PFSK-1 (cell line): Measurements from ENCODE around the gene TRAP1.

Experiments used
- FOXP2 ChIP-seq: optimal IDR thresholded peaks from 2 replicates; pipeline ENCODE3; 2011; ENCODE audit warnings: borderline replicate concordance, control low read depth, inconsistent platforms; ENCODE audit not compliant: insufficient read depth; ENCODE audit errors: extremely low read length, extremely low read depth
- POLR2AphosphoS5 ChIP-seq: IDR thresholded peaks from 2 replicates; pipeline ENCODE4 v1.6.1; 2012; ENCODE audit warnings: low read depth, mild to moderate bottlenecking, control low read depth, low read length, moderate library complexity
- SIN3A ChIP-seq: IDR thresholded peaks from 2 replicates; pipeline ENCODE4 v1.6.1; 2012; ENCODE audit warnings: mild to moderate bottlenecking, low read length, moderate library complexity, borderline replicate concordance; ENCODE audit not compliant: insufficient read depth
- TAF1 ChIP-seq: IDR thresholded peaks from 2 replicates; pipeline ENCODE4 v1.6.1; 2012; ENCODE audit warnings: low read length, control low read depth, borderline replicate concordance; ENCODE audit not compliant: insufficient read depth
- TF ChIP-seq, protein P1 (sequence below), 2 experiments: IDR thresholded peaks; 2 replicates each; pipeline versions ENCODE4 v1.6.1 to v1.8.0; 2011 to 2012; ENCODE audit warnings: low read depth in 2 of 2, low read length in 2 of 2, control low read depth in 1 of 2, inconsistent platforms in 1 of 2, mild to moderate bottlenecking in 1 of 2, moderate library complexity in 1 of 2; ENCODE audit not compliant: insufficient read depth in 1 of 2

DNA sequence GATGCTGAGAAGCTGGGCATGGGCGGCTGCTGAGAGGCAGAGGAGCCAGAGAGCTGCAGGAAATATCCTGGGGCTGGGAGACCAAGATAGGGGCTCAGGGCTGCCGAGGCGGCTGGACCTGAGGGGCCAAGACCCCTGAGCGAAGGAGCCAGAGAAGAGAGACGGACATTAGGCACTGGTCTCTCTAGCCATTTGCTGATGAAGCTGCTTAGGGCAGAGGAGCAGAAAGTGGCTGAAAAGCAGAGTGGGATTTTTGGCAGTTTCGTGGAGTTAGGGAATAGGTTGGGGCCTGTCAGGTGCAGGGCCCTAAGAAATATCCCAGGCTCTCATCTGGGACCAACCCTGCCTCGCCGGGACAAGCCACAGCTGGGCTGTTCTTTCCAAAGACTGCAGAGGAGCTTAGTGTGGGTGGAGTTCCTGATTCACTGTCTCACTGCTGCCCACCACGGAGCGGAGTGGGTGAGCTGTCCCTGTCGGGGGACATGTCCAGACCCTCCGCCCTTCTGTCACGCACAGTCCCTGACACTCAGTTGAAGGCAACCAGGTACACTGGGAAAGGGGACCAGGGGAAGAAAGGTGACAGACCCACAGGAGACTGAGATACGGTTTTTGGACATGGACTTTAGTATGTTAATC lies 74.1 kb downstream of the TRAP1 start:
- no peak for TF ChIP-seq TAF1
- TF ChIP-seq POLR2AphosphoS5, result no peak
- TF ChIP-seq, protein P1, sequence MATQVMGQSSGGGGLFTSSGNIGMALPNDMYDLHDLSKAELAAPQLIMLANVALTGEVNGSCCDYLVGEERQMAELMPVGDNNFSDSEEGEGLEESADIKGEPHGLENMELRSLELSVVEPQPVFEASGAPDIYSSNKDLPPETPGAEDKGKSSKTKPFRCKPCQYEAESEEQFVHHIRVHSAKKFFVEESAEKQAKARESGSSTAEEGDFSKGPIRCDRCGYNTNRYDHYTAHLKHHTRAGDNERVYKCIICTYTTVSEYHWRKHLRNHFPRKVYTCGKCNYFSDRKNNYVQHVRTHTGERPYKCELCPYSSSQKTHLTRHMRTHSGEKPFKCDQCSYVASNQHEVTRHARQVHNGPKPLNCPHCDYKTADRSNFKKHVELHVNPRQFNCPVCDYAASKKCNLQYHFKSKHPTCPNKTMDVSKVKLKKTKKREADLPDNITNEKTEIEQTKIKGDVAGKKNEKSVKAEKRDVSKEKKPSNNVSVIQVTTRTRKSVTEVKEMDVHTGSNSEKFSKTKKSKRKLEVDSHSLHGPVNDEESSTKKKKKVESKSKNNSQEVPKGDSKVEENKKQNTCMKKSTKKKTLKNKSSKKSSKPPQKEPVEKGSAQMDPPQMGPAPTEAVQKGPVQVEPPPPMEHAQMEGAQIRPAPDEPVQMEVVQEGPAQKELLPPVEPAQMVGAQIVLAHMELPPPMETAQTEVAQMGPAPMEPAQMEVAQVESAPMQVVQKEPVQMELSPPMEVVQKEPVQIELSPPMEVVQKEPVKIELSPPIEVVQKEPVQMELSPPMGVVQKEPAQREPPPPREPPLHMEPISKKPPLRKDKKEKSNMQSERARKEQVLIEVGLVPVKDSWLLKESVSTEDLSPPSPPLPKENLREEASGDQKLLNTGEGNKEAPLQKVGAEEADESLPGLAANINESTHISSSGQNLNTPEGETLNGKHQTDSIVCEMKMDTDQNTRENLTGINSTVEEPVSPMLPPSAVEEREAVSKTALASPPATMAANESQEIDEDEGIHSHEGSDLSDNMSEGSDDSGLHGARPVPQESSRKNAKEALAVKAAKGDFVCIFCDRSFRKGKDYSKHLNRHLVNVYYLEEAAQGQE (IDR thresholded peaks at IDR 0.05; ENCODE audit: insufficient read depth in 1 of 2, low read depth in 2 of 2, low read length in 2 of 2), result no peak
- TF ChIP-seq SIN3A, result no peak
- no peak for TF ChIP-seq FOXP2
